Measurements from ENCODE around the gene WNK4. TPM values are rescaled to one million over a fixed set of nuclear protein-coding genes. Genes with fewer than 3 reads are reported as not detected.
A peak's percentile ranks its signal among the peaks of the same experiment; 100 is the strongest.
"Not testable (repeated sequence)": the region's sequence is repeated elsewhere in the genome, so short reads cannot be mapped to it uniquely, and the experiment has no call there.

WNK4 gene
- 0.26 to 0.32 TPM in 2 of 3 replicates, not detected in the other for total RNA-seq
- long read RNA-seq = 0 reads

- Mint-ChIP-seq H3K36me3 (ENCODE audit: low read depth) (peaks cover 7% of the 10 kb centered on the region), H3K4me3 (ENCODE audit: unreplicated experiment) (peak within 1 kb of the TSS; percentile 53), H3K9me3 (ENCODE audit: low read depth) (no peaks in the 10 kb centered on the region), H3K27ac (ENCODE audit: unreplicated experiment) (peak within 1 kb of the TSS; percentile 2), H3K27me3 (ENCODE audit: low read depth) (peaks cover 5% of the 10 kb centered on the region), H3K4me1 (ENCODE audit: low read depth) (peaks cover 26% of the 10 kb centered on the region)
- no peak for DNase-seq (ENCODE audit: low spot score)
- no peak for TF ChIP-seq CTCF (IDR thresholded peaks at IDR 0.05)
Observed at GRCh38 chr17:42779936-42780850, at the start of gene WNK4. WNK4 (plus strand) TSS chr17:42780610; CDS start chr17:42780699, 89 bp downstream.

- no peaks in the 10 kb centered on the region for H3K36me3 Mint-ChIP-seq (ENCODE audit: low read depth)
- TF ChIP-seq CTCF (IDR thresholded peaks at IDR 0.05) = no peak
- H3K27ac Mint-ChIP-seq (ENCODE audit: unreplicated experiment) = no peak overlapping the region
- no peaks in the 10 kb centered on the region for H3K27me3 Mint-ChIP-seq (ENCODE audit: low read depth)
- no peak for DNase-seq (ENCODE audit: low spot score)
- peaks cover 12% of the 10 kb centered on the region for H3K4me1 Mint-ChIP-seq (ENCODE audit: low read depth)
- no peak overlapping the region for H3K4me3 Mint-ChIP-seq (ENCODE audit: unreplicated experiment)
- no peaks in the 10 kb centered on the region for H3K9me3 Mint-ChIP-seq (ENCODE audit: low read depth)
Observed at GRCh38 chr17:42740699-42741098, 39.7 kb upstream of the WNK4 start.

- not testable (repeated sequence) for H3K4me3 Mint-ChIP-seq (ENCODE audit: unreplicated experiment)
Observed at GRCh38 chr17:42742916-42743315, 37.5 kb upstream of the WNK4 start.

GRCh38 chr17:42743595-42744282, 36.7 kb upstream of the WNK4 start:
- no peaks in the 10 kb centered on the region for H3K36me3 Mint-ChIP-seq (ENCODE audit: low read depth)
- peak; percentile 57 for TF ChIP-seq CTCF (IDR thresholded peaks at IDR 0.05)
- H3K27me3 Mint-ChIP-seq (ENCODE audit: low read depth) = no peaks in the 10 kb centered on the region
- no peaks in the 10 kb centered on the region for H3K9me3 Mint-ChIP-seq (ENCODE audit: low read depth)
- DNase-seq (ENCODE audit: low spot score) = no peak
- peak overlapping the region; percentile 94 for H3K27ac Mint-ChIP-seq (ENCODE audit: unreplicated experiment)
- peak overlapping the region; percentile 92 for H3K4me3 Mint-ChIP-seq (ENCODE audit: unreplicated experiment)
- peaks cover 12% of the 10 kb centered on the region for H3K4me1 Mint-ChIP-seq (ENCODE audit: low read depth)

More at GRCh38 chr17:42742916-42743315, 37.5 kb upstream of the WNK4 start:
- H3K4me1 Mint-ChIP-seq (ENCODE audit: low read depth) = peaks cover 12% of the 10 kb centered on the region
- not testable (repeated sequence) for H3K27me3 Mint-ChIP-seq (ENCODE audit: low read depth); DNase-seq (ENCODE audit: low spot score); H3K9me3 Mint-ChIP-seq (ENCODE audit: low read depth); H3K36me3 Mint-ChIP-seq (ENCODE audit: low read depth); H3K27ac Mint-ChIP-seq (ENCODE audit: unreplicated experiment)

- H3K27me3 Mint-ChIP-seq (ENCODE audit: low read depth) = no peaks in the 10 kb centered on the region
- no peak for DNase-seq (ENCODE audit: low spot score)
- TF ChIP-seq CTCF (IDR thresholded peaks at IDR 0.05) = peak; percentile 38
- H3K4me1 Mint-ChIP-seq (ENCODE audit: low read depth) = peaks cover 12% of the 10 kb centered on the region
- H3K27ac Mint-ChIP-seq (ENCODE audit: unreplicated experiment) = peak overlapping the region; percentile 94
- H3K4me3 Mint-ChIP-seq (ENCODE audit: unreplicated experiment) = peak overlapping the region; percentile 92
- no peaks in the 10 kb centered on the region for H3K9me3 Mint-ChIP-seq (ENCODE audit: low read depth)
- no peaks in the 10 kb centered on the region for H3K36me3 Mint-ChIP-seq (ENCODE audit: low read depth)
Observed at GRCh38 chr17:42744283-42744805, 36.1 kb upstream of the WNK4 start.

Measured in chondrocyte (in vitro differentiated cells).